K562 (cell line): ENCODE results near the gene NFKBIB. TPM values are rescaled to one million over a fixed set of nuclear protein-coding genes. Genes with fewer than 3 reads are reported as not detected.

Source experiments
- ATF6 ChIP-seq: sonication (generic); formaldehyde crosslinking; IDR thresholded peaks from 2 replicates; pipeline ENCODE4 v1.4.0; 2020; ENCODE audit warnings: mild to moderate bottlenecking, missing genetic modification reagents
- BRD9 ChIP-seq: fragments of 450-650 bp; IDR thresholded peaks from 2 replicates; pipeline ENCODE4 v1.6.1; 2018; ENCODE audit warnings: low read depth; ENCODE audit not compliant: partially characterized antibody
- FOXK1 ChIP-seq: sonication (generic); formaldehyde crosslinking; IDR thresholded peaks from 2 replicates; pipeline ENCODE4 v1.8.0; 2022; ENCODE audit warnings: missing genetic modification reagents, mild to moderate bottlenecking, borderline replicate concordance
- HNRNPH1 ChIP-seq: fragments of 200-400 bp; formaldehyde crosslinking; optimal IDR thresholded peaks from 2 replicates; pipeline ENCODE3; 2017; ENCODE audit warnings: low read depth, mild to moderate bottlenecking, low read length, moderate library complexity
- HNRNPUL1 ChIP-seq: fragments of 200-400 bp; formaldehyde crosslinking; IDR thresholded peaks from 2 replicates; pipeline ENCODE4 v1.6.1; 2017; ENCODE audit warnings: low read length
- KLF6 ChIP-seq: fragments of 250-450 bp; sonication (Bioruptor Pico); IDR thresholded peaks from 2 replicates; pipeline ENCODE4 v1.4.0; 2020; ENCODE audit warnings: mild to moderate bottlenecking, moderate library complexity, borderline replicate concordance
- OTX1 ChIP-seq: fragments of 450-650 bp; formaldehyde crosslinking; IDR thresholded peaks from 2 replicates; pipeline ENCODE4 v1.4.0; 2022; ENCODE audit warnings: mild to moderate bottlenecking
- RBM17 ChIP-seq: fragments of 200-400 bp; formaldehyde crosslinking; IDR thresholded peaks from 2 replicates; pipeline ENCODE4 v1.6.1; 2017; ENCODE audit warnings: low read depth, mild to moderate bottlenecking, low read length, borderline replicate concordance
- SAP30 ChIP-seq: fragments of 200-600 bp; sonication (generic); IDR thresholded peaks from 2 replicates; pipeline ENCODE4 v1.6.1; 2012; ENCODE audit warnings: borderline replicate concordance, low read depth, mild to moderate bottlenecking, moderate library complexity, low read length, control low read depth, inconsistent platforms; ENCODE audit not compliant: insufficient read depth, poor library complexity, severe bottlenecking
- STAG1 ChIP-seq: sonication (generic); formaldehyde crosslinking; IDR thresholded peaks from 2 replicates; pipeline ENCODE4 v1.5.0; 2020; ENCODE audit warnings: missing genetic modification reagents, borderline replicate concordance
- TRIM28 ChIP-seq: fragments of 450-650 bp; IDR thresholded peaks from 2 replicates; pipeline ENCODE4 v1.6.1; 2017
- YY1 ChIP-seq, 3 experiments: IDR thresholded peaks; 2 replicates each; pipeline ENCODE4 v1.6.1; 2011; ENCODE audit warnings: low read length in 2 of 3, mild to moderate bottlenecking in 2 of 3, moderate library complexity in 2 of 3, borderline replicate concordance in 1 of 3, control low read depth in 1 of 3, low read depth in 1 of 3; ENCODE audit not compliant: insufficient read depth in 3 of 3, insufficient replicate concordance in 2 of 3, control insufficient read depth in 1 of 3, insufficient read length in 1 of 3; ENCODE audit errors: extremely low read depth in 1 of 3
- ZNF699 ChIP-seq: fragments of 250-450 bp; sonication (Bioruptor Pico); IDR thresholded peaks from 2 replicates; pipeline ENCODE4 v1.8.0; 2021; ENCODE audit warnings: mild to moderate bottlenecking, moderate library complexity; ENCODE audit not compliant: insufficient replicate concordance
- polyA plus RNA-seq, 8 experiments: library from polyadenylated mRNA; depleted of rRNA in 4 of 8; stranded (reverse) in 5 of 8; unstranded in 3 of 8; fragments of >200 nt; fragmentation: Nextera tagmentation in 2 of 8; fragmentation: Illumina TruSeq in 1 of 8; extraction: Ambion mirVana in 2 of 8; extraction: Trizol in 1 of 8; gene quantifications; 2 replicates each; pipeline versions ENCODE4 v1.2.1 to v1.2.3, GENCODE V29; 2011 to 2014; ENCODE audit warnings: inconsistent platforms in 1 of 8, missing spikeins in 1 of 8
- total RNA-seq, 7 experiments: library from RNA; depleted of rRNA in 6 of 7; stranded (reverse); fragments of >200 nt in 6 of 7; fragmentation: Illumina TruSeq in 2 of 7; extraction: Trizol in 2 of 7; gene quantifications; 2 replicates each; pipeline versions ENCODE4 v1.2.1 to v1.2.3, GENCODE V29; 2011 to 2021; ENCODE audit warnings: low replicate concordance in 1 of 7

Gene NFKBIB
- total and polyA plus RNA-seq, 9 of the 15 experiments (the other 6 are each of a cell fraction or from before 2014, with no cell fraction given), result 1.5 to 44.9 (median 10.4) TPM

- peak in 1 of 3 experiments; percentile 43 for TF ChIP-seq YY1 (IDR thresholded peaks at IDR 0.05; ENCODE audit: borderline replicate concordance in 1 of 3, control insufficient read depth in 1 of 3, extremely low read depth in 1 of 3, insufficient read depth in 3 of 3, insufficient read length in 1 of 3, insufficient replicate concordance in 2 of 3, low read depth in 1 of 3, low read length in 2 of 3)
- no peak for TF ChIP-seq FOXK1 (CRISPR knock-in tag)
- TF ChIP-seq RBM17, result no peak
- no peak for TF ChIP-seq ZNF699 (CRISPR knock-in tag)
- no peak; the same call in 1 of the 2 replicates for TF ChIP-seq KLF6
- TF ChIP-seq BRD9, result peak; percentile 83
- TF ChIP-seq TRIM28, result peak; percentile 42; the same call in 1 of the 2 replicates
- no peak for TF ChIP-seq SAP30
- no peak for TF ChIP-seq OTX1 (CRISPR knock-in tag)
- no peak for TF ChIP-seq ATF6 (CRISPR knock-in tag)
- TF ChIP-seq HNRNPUL1, result no peak
- no peak for TF ChIP-seq HNRNPH1
- no peak for TF ChIP-seq STAG1 (CRISPR knock-in tag)
These were observed 49.3 kb upstream of the NFKBIB start (continued) for GRCh38 chr19:38850436-38850975.
